ENCODE results near the gene WDR45B.

GRCh38 chr17:82593590-82594087 lies 54.6 kb downstream of the WDR45B start:
- no peak for TF ChIP-seq GABPB1 (CRISPR knock-in tag; IDR thresholded peaks at IDR 0.05)
- TF ChIP-seq CTCF (IDR thresholded peaks at IDR 0.05): no peak
- no peak for TF ChIP-seq SMAD4 (CRISPR knock-in tag; IDR thresholded peaks at IDR 0.05)
- TF ChIP-seq E2F1 (CRISPR knock-in tag; IDR thresholded peaks at IDR 0.05): no peak
- no peak for TF ChIP-seq FOXJ3 (CRISPR knock-in tag; IDR thresholded peaks at IDR 0.05; ENCODE audit: borderline replicate concordance)
- TF ChIP-seq FOXK1 (CRISPR knock-in tag; IDR thresholded peaks at IDR 0.05): no peak
- TF ChIP-seq MAX (CRISPR knock-in tag; IDR thresholded peaks at IDR 0.05): no peak
- TF ChIP-seq E2F5 (CRISPR knock-in tag; IDR thresholded peaks at IDR 0.05): no peak
- TF ChIP-seq NR3C1 (CRISPR knock-in tag; conservative IDR thresholded peaks at IDR 0.05; ENCODE audit: low read depth): no peak
- no peak for TF ChIP-seq USF1 (CRISPR knock-in tag; IDR thresholded peaks at IDR 0.05)
